HCT116 (cell line): ENCODE data around the gene ASB11. TPM values are rescaled to one million over a fixed set of nuclear protein-coding genes. Genes with fewer than 3 reads are reported as not detected.

Source experiments
- ATAC-seq: fragments of 200-7000 bp; cut with Tn5 transposase; 2 replicates; pipeline ENCODE4 v1.9.1; 2020; ENCODE audit warnings: mild to moderate bottlenecking, moderate library complexity
- BruUV-seq: library from RNA; stranded (reverse); fragments of 400-500 nt; replicated peaks from 2 replicates; lab custom pipeline; 2021; lab: Mats Ljungman, UMichigan
- CTCF ChIA-PET: fragments of 300-600 bp; sonication (Branson Sonifier 250); formaldehyde crosslinking; loops from one replicate; lab custom pipeline; 2021; ENCODE audit warnings: antibody characterized with exemption; lab: Charles Lee
- POLR2A ChIA-PET: fragments of 300-600, 350-600 bp; sonication (Branson Sonifier 250); formaldehyde crosslinking; loops from one replicate; lab custom pipeline; 2021; ENCODE audit warnings: antibody characterized with exemption; lab: Charles Lee
- RAD21 ChIA-PET, 2 experiments: fragments of 300-600 bp; sonication (Branson Sonifier 250); formaldehyde crosslinking; loops; one replicate each; lab custom pipeline; 2023; ENCODE audit warnings: low total read pairs in 2 of 2; ENCODE audit not compliant: uncharacterized antibody in 2 of 2, unreplicated experiment in 2 of 2, low non-redundant PET in 1 of 2; lab: Charles Lee
- DNase-seq: peaks from one replicate; pipeline ENCODE4 v3.0.0-alpha.2; 2010; ENCODE audit warnings: low read depth, low spot score
- H2AFZ ChIP-seq: fragments of 200-600 bp; shearing (Covaris generic), sonication (generic); 2 replicates; pipeline ENCODE4 v1.6.1; 2017; ENCODE audit warnings: low read depth, mixed run types, mixed read lengths, antibody characterized with exemption, low read length; ENCODE audit not compliant: poor library complexity, severe bottlenecking
- H3K27ac ChIP-seq: 2 replicates; pipeline ENCODE4 v1.5.1; 2012; ENCODE audit warnings: low read depth, low read length
- H3K27me3 ChIP-seq: fragments of 200-600 bp; sonication (generic); 2 replicates; pipeline ENCODE4 v1.6.1; 2016; ENCODE audit warnings: mixed run types, low read length, mixed read lengths; ENCODE audit not compliant: insufficient read depth
- H3K36me3 ChIP-seq, 2 experiments: fragments of 200-500 bp in 1 of 2; fragments of 200-600 bp in 1 of 2; sonication (Bioruptor generic) in 1 of 2; sonication (generic) in 1 of 2; 2 replicates each; pipeline versions ENCODE4 v1.5.1 to v1.6.1; 2014 to 2016; ENCODE audit warnings: low read length in 2 of 2, inconsistent platforms in 1 of 2, mixed read lengths in 1 of 2, mixed run types in 1 of 2; ENCODE audit not compliant: insufficient read depth in 2 of 2, control insufficient read depth in 1 of 2
- H3K4me1 ChIP-seq, 2 experiments: fragments of 200-600 bp in 1 of 2; sonication (generic) in 1 of 2; 2 replicates each; pipeline versions ENCODE4 v1.5.1 to v1.6.1; 2012 to 2017; ENCODE audit warnings: low read length in 2 of 2, inconsistent platforms in 1 of 2, mild to moderate bottlenecking in 1 of 2, mixed read lengths in 1 of 2, mixed run types in 1 of 2, moderate library complexity in 1 of 2; ENCODE audit not compliant: insufficient read depth in 2 of 2, control insufficient read depth in 1 of 2
- H3K4me2 ChIP-seq: fragments of 200-600 bp; sonication (generic); 2 replicates; pipeline ENCODE4 v1.6.1; 2017; ENCODE audit warnings: mixed run types, low read length, mixed read lengths
- H3K4me3 ChIP-seq, 2 experiments: fragments of 200-600 bp in 1 of 2; sonication (generic) in 1 of 2; replicated peaks in 1 of 2; 2 replicates each; pipeline ENCODE4 v1.5.1; 2011 to 2016; ENCODE audit warnings: low read length in 2 of 2, control low read depth in 1 of 2, low read depth in 1 of 2, mild to moderate bottlenecking in 1 of 2, mixed read lengths in 1 of 2, mixed run types in 1 of 2
- H3K79me2 ChIP-seq: fragments of 200-600 bp; sonication (generic); 2 replicates; pipeline ENCODE4 v1.6.1; 2017; ENCODE audit warnings: mild to moderate bottlenecking, mixed run types, low read length, moderate library complexity, mixed read lengths; ENCODE audit not compliant: insufficient read depth
- H3K9ac ChIP-seq: fragments of 200-600 bp; sonication (generic); 2 replicates; pipeline ENCODE4 v1.6.1; 2016; ENCODE audit warnings: low read length, mixed read lengths
- H3K9me2 ChIP-seq: fragments of 200-600 bp; sonication (generic), shearing (Covaris generic); 2 replicates; pipeline ENCODE4 v1.6.1; 2017; ENCODE audit warnings: mixed run types, mild to moderate bottlenecking, moderate library complexity; ENCODE audit not compliant: insufficient read depth
- H3K9me3 ChIP-seq, 2 experiments: fragments of 200-500 bp in 1 of 2; fragments of 200-600 bp in 1 of 2; sonication (Bioruptor generic) in 1 of 2; sonication (generic) in 1 of 2; 2 replicates each; pipeline ENCODE4 v1.6.1; 2014 to 2017; ENCODE audit warnings: low read length in 2 of 2, mixed read lengths in 2 of 2, inconsistent platforms in 1 of 2, low read depth in 1 of 2, mild to moderate bottlenecking in 1 of 2, mixed run types in 1 of 2, moderate library complexity in 1 of 2; ENCODE audit not compliant: control insufficient read depth in 1 of 2, insufficient read depth in 1 of 2
- H4K20me1 ChIP-seq: fragments of 200-600 bp; sonication (generic), shearing (Covaris generic); 2 replicates; pipeline ENCODE4 v1.6.1; 2017; ENCODE audit warnings: mixed run types, mild to moderate bottlenecking, moderate library complexity; ENCODE audit not compliant: insufficient read depth
- ATF3 ChIP-seq: IDR thresholded peaks from 2 replicates; pipeline ENCODE4 v1.6.1; 2012
- CBX3 ChIP-seq: IDR thresholded peaks from 2 replicates; pipeline ENCODE4 v1.6.1; 2012; ENCODE audit warnings: low read depth
- CEBPB ChIP-seq: IDR thresholded peaks from 2 replicates; pipeline ENCODE4 v1.6.1; 2012; ENCODE audit warnings: low read depth
- CTCF ChIP-seq, 3 experiments: fragments of 200-600 bp in 1 of 3; sonication (generic) in 1 of 3; IDR thresholded peaks in 2 of 3; conservative IDR thresholded peaks in 1 of 3; 2 replicates each; pipeline ENCODE4 v1.5.1; 2012 to 2017; ENCODE audit warnings: low read depth in 2 of 3, low read length in 2 of 3, antibody characterized with exemption in 1 of 3, borderline replicate concordance in 1 of 3, control low read depth in 1 of 3, mild to moderate bottlenecking in 1 of 3, mixed read lengths in 1 of 3, mixed run types in 1 of 3, moderate library complexity in 1 of 3; ENCODE audit not compliant: insufficient read depth in 1 of 3
- EGR1 ChIP-seq: IDR thresholded peaks from 2 replicates; pipeline ENCODE4 v1.6.1; 2012; ENCODE audit warnings: low read depth
- JUND ChIP-seq: IDR thresholded peaks from 2 replicates; pipeline ENCODE4 v1.6.1; 2012
- MAX ChIP-seq: IDR thresholded peaks from 2 replicates; pipeline ENCODE4 v1.6.1; 2012
- POLR2AphosphoS5 ChIP-seq: IDR thresholded peaks from 2 replicates; pipeline ENCODE4 v1.6.1; 2011; ENCODE audit warnings: mild to moderate bottlenecking, low read depth, low read length, moderate library complexity
- SIN3A ChIP-seq: IDR thresholded peaks from 2 replicates; pipeline ENCODE4 v1.6.1; 2012; ENCODE audit warnings: low read depth
- ZBTB33 ChIP-seq: IDR thresholded peaks from 2 replicates; pipeline ENCODE4 v1.6.1; 2011; ENCODE audit warnings: mild to moderate bottlenecking, low read length, moderate library complexity; ENCODE audit not compliant: insufficient replicate concordance; ENCODE audit errors: extremely low read depth
- ZFX ChIP-seq: fragments of 450-650 bp; IDR thresholded peaks from 2 replicates; pipeline ENCODE4 v1.6.1; 2017
- intact Hi-C: fragments of 100-400 bp; cut with micrococcal nuclease; formaldehyde crosslinking; loops from 2 replicates; pipeline ENCODE4 v1.10.0; 2022
- total RNA-seq: library from RNA; stranded (reverse); gene quantifications from one replicate; pipeline ENCODE4 v1.2.1, GENCODE V29; 2021; ENCODE audit not compliant: unreplicated experiment

ASB11 gene
- total RNA-seq, 1 experiment from 2014 or later = not detected

- TF ChIP-seq MAX = no peak
- TF ChIP-seq JUND = no peak
- TF ChIP-seq, all 23 proteins: peak for 0
These were observed 22.6 kb downstream of the ASB11 start (continued) for GRCh38 chrX:15292861-15293260.

GRCh38 chrX:15277604-15278003, 37.8 kb downstream of the ASB11 start:
- BruUV-seq = no TSS peak
- DNase-seq = no peak
- Histone ChIP-seq H3K9me2 (no peaks in the 10 kb centered on the region), H3K9ac (no peak overlapping the region), H3K36me3 (no peaks in the 10 kb centered on the region), H3K4me3 (no peak overlapping the region), H3K79me2 (no peaks in the 10 kb centered on the region), H3K27me3 (no peaks in the 10 kb centered on the region)
- RAD21 ChIA-PET = no interaction called here
- POLR2A ChIA-PET = no interaction called here
- intact Hi-C loops = no loop called here
- CTCF ChIA-PET = no interaction called here
- TF ChIP-seq ATF3 (no peak), CTCF (IDR thresholded peaks at IDR 0.05 in 2 of 3, conservative IDR thresholded peaks at IDR 0.05 in 1 of 3; ENCODE audit: borderline replicate concordance in 1 of 3, insufficient read depth in 1 of 3, low read depth in 2 of 3, low read length in 2 of 3) (no peak), EGR1 (no peak), CBX3 (no peak), ZBTB33 (no peak), ZFX (no peak), SIN3A (no peak), POLR2AphosphoS5 (no peak), CEBPB (no peak), JUND (no peak)
- TF ChIP-seq, all 23 proteins: peak for 0
- H3K4me2 ChIP-seq = no peak overlapping the region
- H3K27ac ChIP-seq = no peak overlapping the region
- no peak for ATAC-seq
- H3K4me1 ChIP-seq = no peaks in the 10 kb centered on the region
- no peaks in the 10 kb centered on the region for H4K20me1 ChIP-seq
- H3K9me3 ChIP-seq = no peaks in the 10 kb centered on the region
- no peak overlapping the region for H2AFZ ChIP-seq
